ENCODE measurements around the gene PRKCH. TPM values are rescaled to one million over a fixed set of nuclear protein-coding genes. Genes with fewer than 3 reads are reported as not detected.

PRKCH gene
- total and polyA plus RNA-seq, 2 of the 13 experiments (the other 11 are each of a cell fraction or from before 2014, with no cell fraction given), result 0.48 to 1.3 TPM

DNA sequence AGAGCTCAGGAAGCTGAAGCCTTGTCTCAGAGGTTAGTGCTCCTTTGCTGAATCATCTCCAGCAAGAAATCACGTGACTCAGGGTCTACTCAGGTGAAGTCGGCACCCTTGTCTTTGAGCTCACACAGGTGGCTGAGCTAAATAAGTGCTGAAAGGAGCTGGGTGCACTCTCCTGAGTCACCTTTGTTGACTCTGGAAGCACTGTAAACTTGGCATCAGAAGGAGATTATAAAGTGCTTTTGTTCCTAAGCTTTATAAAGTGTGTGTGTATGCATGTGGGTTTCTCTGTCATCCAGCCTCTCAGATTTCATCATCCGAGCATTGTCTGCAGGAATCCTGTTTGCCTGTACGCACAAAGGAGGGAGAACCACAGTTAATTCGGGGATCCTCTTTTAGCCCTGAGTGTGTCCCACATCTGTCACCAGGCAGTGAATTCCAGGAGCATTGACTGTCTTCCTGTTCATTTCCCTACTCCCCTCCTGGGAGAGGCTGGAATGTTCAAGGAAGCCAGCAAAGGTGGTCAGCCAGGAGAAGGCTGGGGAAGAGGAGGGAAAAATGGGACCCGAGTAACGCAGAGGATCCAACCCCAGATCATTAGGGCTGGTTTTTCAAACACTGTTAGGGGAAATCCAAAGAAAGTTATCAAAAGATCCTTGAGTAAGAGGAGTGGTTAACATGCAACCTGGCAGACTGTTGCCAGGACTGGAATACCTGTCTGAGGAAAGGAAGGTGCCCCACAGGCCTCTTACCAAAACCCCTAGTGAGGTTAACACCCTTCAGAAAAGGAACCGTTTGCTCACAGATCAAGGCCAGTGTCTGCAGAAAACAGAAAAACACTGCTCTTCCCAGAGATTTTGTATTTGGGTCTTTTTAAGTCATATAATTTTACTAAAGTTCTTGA is 216.4 kb downstream of the PRKCH start (continued):
- peak; percentile 81 for TF ChIP-seq TGIF2 (CRISPR knock-in tag; IDR thresholded peaks at IDR 0.05)
- no peak for TF ChIP-seq ZNF563 (CRISPR knock-in tag; IDR thresholded peaks at IDR 0.05)
- TF ChIP-seq, protein P1, sequence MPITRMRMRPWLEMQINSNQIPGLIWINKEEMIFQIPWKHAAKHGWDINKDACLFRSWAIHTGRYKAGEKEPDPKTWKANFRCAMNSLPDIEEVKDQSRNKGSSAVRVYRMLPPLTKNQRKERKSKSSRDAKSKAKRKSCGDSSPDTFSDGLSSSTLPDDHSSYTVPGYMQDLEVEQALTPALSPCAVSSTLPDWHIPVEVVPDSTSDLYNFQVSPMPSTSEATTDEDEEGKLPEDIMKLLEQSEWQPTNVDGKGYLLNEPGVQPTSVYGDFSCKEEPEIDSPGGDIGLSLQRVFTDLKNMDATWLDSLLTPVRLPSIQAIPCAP (CRISPR knock-in tag; IDR thresholded peaks at IDR 0.05; ENCODE audit: low read depth), result no peak
- no peak for TF ChIP-seq ZSCAN20 (CRISPR knock-in tag; IDR thresholded peaks at IDR 0.05; ENCODE audit: borderline replicate concordance)
- no peak for TF ChIP-seq ZNF629 (CRISPR knock-in tag; conservative IDR thresholded peaks at IDR 0.05)
- peak; percentile 49; the same call in 1 of the 2 replicates for TF ChIP-seq POLR2AphosphoS5 (IDR thresholded peaks at IDR 0.05; ENCODE audit: low read depth, low read length)
- TF ChIP-seq ZNF709 (CRISPR knock-in tag; IDR thresholded peaks at IDR 0.05), result no peak
- no peak for TF ChIP-seq ZFP36 (IDR thresholded peaks at IDR 0.05; ENCODE audit: borderline replicate concordance, low read depth, low read length, partially characterized antibody)
- TF ChIP-seq, protein P2, sequence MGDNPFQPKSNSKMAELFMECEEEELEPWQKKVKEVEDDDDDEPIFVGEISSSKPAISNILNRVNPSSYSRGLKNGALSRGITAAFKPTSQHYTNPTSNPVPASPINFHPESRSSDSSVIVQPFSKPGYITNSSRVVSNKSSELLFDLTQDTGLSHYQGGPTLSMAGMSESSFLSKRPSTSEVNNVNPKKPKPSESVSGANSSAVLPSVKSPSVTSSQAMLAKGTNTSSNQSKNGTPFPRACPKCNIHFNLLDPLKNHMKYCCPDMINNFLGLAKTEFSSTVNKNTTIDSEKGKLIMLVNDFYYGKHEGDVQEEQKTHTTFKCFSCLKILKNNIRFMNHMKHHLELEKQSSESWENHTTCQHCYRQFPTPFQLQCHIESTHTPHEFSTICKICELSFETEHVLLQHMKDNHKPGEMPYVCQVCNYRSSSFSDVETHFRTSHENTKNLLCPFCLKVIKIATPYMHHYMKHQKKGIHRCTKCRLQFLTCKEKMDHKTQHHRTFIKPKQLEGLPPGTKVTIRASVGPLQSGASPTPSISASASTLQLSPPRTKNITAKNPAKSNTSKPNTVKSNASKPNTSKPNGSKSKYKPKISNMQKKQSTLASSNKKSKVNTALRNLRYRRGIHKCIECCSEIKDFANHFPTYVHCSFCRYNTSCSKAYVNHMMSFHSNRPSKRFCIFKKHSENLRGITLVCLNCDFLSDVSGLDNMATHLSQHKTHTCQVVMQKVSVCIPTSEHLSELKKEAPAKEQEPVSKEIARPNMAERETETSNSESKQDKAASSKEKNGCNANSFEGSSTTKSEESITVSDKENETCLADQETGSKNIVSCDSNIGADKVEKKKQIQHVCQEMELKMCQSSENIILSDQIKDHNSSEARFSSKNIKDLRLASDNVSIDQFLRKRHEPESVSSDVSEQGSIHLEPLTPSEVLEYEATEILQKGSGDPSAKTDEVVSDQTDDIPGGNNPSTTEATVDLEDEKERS (CRISPR knock-in tag; IDR thresholded peaks at IDR 0.05), result no peak
- TF ChIP-seq, protein P3, sequence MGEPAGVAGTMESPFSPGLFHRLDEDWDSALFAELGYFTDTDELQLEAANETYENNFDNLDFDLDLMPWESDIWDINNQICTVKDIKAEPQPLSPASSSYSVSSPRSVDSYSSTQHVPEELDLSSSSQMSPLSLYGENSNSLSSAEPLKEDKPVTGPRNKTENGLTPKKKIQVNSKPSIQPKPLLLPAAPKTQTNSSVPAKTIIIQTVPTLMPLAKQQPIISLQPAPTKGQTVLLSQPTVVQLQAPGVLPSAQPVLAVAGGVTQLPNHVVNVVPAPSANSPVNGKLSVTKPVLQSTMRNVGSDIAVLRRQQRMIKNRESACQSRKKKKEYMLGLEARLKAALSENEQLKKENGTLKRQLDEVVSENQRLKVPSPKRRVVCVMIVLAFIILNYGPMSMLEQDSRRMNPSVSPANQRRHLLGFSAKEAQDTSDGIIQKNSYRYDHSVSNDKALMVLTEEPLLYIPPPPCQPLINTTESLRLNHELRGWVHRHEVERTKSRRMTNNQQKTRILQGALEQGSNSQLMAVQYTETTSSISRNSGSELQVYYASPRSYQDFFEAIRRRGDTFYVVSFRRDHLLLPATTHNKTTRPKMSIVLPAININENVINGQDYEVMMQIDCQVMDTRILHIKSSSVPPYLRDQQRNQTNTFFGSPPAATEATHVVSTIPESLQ (CRISPR knock-in tag; conservative IDR thresholded peaks at IDR 0.05), result no peak
- no peak for TF ChIP-seq ARNT (IDR thresholded peaks at IDR 0.05)
- TF ChIP-seq U2AF1 (optimal IDR thresholded peaks at IDR 0.05; ENCODE audit: low read depth, low read length), result no peak
- TF ChIP-seq, protein P4, sequence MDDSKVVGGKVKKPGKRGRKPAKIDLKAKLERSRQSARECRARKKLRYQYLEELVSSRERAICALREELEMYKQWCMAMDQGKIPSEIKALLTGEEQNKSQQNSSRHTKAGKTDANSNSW (CRISPR knock-in tag; IDR thresholded peaks at IDR 0.05; ENCODE audit: borderline replicate concordance), result no peak
- TF ChIP-seq, protein P5, sequence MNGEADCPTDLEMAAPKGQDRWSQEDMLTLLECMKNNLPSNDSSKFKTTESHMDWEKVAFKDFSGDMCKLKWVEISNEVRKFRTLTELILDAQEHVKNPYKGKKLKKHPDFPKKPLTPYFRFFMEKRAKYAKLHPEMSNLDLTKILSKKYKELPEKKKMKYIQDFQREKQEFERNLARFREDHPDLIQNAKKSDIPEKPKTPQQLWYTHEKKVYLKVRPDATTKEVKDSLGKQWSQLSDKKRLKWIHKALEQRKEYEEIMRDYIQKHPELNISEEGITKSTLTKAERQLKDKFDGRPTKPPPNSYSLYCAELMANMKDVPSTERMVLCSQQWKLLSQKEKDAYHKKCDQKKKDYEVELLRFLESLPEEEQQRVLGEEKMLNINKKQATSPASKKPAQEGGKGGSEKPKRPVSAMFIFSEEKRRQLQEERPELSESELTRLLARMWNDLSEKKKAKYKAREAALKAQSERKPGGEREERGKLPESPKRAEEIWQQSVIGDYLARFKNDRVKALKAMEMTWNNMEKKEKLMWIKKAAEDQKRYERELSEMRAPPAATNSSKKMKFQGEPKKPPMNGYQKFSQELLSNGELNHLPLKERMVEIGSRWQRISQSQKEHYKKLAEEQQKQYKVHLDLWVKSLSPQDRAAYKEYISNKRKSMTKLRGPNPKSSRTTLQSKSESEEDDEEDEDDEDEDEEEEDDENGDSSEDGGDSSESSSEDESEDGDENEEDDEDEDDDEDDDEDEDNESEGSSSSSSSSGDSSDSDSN (CRISPR knock-in tag; IDR thresholded peaks at IDR 0.05), result peak; percentile 51
- no peak for TF ChIP-seq MBNL3 (CRISPR knock-in tag; conservative IDR thresholded peaks at IDR 0.05)
- no peak for TF ChIP-seq ZSCAN9 (CRISPR knock-in tag; IDR thresholded peaks at IDR 0.05; ENCODE audit: borderline replicate concordance)
- TF ChIP-seq CENPT (CRISPR knock-in tag; IDR thresholded peaks at IDR 0.05; ENCODE audit: low read depth), result no peak
